Raji (cell line): Measurements from ENCODE around the gene COA1.

Experiments used
- POLR2A ChIP-seq: IDR thresholded peaks from 2 replicates; pipeline ENCODE4 v1.6.1; 2011; ENCODE audit warnings: low read depth, low read length, control low read depth; ENCODE audit not compliant: insufficient read depth

Gene COA1

GRCh38 chr7:43650457-43651052, 78.8 kb downstream of the COA1 start:
- TF ChIP-seq POLR2A = 0 out of 2 replicates have a peak, but pooled peaks have one; percentile 12

GRCh38 chr7:43649755-43650274, 79.5 kb downstream of the COA1 start:
- TF ChIP-seq POLR2A = peak; percentile 36; the same call in 1 of the 2 replicates

- TF ChIP-seq POLR2A = peak; percentile 44; the same call in 1 of the 2 replicates
These were observed 80.6 kb downstream of the COA1 start for GRCh38 chr7:43648473-43649406.

- TF ChIP-seq POLR2A = 0 out of 2 replicates have a peak, but pooled peaks have one; percentile 20
These were observed 81.5 kb downstream of the COA1 start for GRCh38 chr7:43647673-43648472.

GRCh38 chr7:43647339-43647672, 82.0 kb downstream of the COA1 start:
- TF ChIP-seq POLR2A = no peak

GRCh38 chr7:43646603-43647338, 82.6 kb downstream of the COA1 start:
- TF ChIP-seq POLR2A = no peak

- TF ChIP-seq POLR2A = no peak
These were observed 83.6 kb downstream of the COA1 start for GRCh38 chr7:43645699-43646226.

GRCh38 chr7:43643846-43644245, 85.5 kb downstream of the COA1 start:
- TF ChIP-seq POLR2A = no peak

GRCh38 chr7:43642897-43643630, 86.3 kb downstream of the COA1 start:
- no peak for TF ChIP-seq POLR2A

GRCh38 chr7:43640679-43641078, 88.6 kb downstream of the COA1 start:
- no peak for TF ChIP-seq POLR2A

GRCh38 chr7:43639858-43640491, 89.3 kb downstream of the COA1 start:
- no peak for TF ChIP-seq POLR2A

GRCh38 chr7:43637114-43637806, 92.1 kb downstream of the COA1 start:
- no peak for TF ChIP-seq POLR2A

- no peak for TF ChIP-seq POLR2A
These were observed 93.2 kb downstream of the COA1 start for GRCh38 chr7:43636093-43636492.
